Stimulated activated CD8-positive, alpha-beta memory T cell treated with anti-CD3 and anti-CD28 coated beads, Interleukin-7, amount 100 ng/mL, for 4 hours (primary cell): Measurements from ENCODE around the gene LIME1.

ENCODE experiments used
- DNase-seq, 2 donors: peaks; one replicate each; pipeline ENCODE4 v3.0.0-alpha.2; 2020; ENCODE audit warnings: low read depth in 2 of 2

Gene LIME1

GRCh38 chr20:63696628-63697356, 39.7 kb upstream of the LIME1 start, which contains the start of gene TNFRSF6B:
TSS of gene TNFRSF6B (plus strand) at chr20:63696652. CDS start at chr20:63696768, 116 bp downstream.
- no peak for DNase-seq

- DNase-seq, result no peak
Observed at GRCh38 chr20:63697357-63697867, 39.1 kb upstream of the LIME1 start.

DNA sequence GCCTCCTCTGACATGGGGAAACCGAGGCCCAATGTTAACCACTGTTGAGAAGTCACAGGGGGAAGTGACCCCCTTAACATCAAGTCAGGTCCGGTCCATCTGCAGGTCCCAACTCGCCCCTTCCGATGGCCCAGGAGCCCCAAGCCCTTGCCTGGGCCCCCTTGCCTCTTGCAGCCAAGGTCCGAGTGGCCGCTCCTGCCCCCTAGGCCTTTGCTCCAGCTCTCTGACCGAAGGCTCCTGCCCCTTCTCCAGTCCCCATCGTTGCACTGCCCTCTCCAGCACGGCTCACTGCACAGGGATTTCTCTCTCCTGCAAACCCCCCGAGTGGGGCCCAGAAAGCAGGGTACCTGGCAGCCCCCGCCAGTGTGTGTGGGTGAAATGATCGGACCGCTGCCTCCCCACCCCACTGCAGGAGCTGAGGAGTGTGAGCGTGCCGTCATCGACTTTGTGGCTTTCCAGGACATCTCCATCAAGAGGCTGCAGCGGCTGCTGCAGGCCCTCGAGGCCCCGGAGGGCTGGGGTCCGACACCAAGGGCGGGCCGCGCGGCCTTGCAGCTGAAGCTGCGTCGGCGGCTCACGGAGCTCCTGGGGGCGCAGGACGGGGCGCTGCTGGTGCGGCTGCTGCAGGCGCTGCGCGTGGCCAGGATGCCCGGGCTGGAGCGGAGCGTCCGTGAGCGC, 38.5 kb upstream of the LIME1 start:
- no peak for DNase-seq

- peak in 1 of 2 donors; percentile 29 for DNase-seq
Observed at GRCh38 chr20:63698739-63699465, 37.6 kb upstream of the LIME1 start.

DNA sequence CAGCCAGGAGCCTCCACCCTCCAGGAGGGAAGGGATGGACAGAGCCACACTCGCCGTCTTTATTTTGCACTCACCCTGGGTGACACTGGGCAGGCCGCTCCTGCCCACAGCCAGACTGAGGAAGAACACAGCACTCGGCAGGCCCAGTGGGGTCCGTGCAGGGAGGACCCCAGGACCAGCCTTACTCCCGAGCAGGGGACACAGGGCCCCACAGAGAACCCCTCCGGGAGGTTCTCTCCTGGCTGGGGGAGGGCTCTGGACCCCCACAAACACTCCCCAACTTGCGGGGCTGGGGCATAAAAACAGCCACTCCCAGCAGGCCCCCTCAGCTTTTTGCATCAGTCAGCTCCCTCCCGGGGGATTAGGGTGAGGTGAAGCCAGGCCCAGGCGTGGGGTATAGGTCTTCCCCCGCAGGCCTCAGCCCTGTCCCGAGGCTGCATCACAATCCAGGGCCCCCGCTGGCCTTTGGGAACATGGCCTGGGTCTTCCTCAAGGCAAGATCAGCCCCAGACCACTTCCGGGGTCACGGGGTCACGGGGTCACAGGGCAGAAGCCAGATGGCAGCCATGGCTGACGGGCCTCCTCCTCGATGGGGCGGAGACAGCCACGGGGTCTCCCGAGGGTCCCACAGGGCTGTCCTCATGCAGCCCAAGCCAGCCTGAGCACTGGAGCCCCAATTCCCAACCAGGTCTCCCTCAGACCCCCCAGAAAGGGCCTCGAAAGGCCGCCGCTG, 36.8 kb upstream of the LIME1 start:
- DNase-seq, result no peak

DNA sequence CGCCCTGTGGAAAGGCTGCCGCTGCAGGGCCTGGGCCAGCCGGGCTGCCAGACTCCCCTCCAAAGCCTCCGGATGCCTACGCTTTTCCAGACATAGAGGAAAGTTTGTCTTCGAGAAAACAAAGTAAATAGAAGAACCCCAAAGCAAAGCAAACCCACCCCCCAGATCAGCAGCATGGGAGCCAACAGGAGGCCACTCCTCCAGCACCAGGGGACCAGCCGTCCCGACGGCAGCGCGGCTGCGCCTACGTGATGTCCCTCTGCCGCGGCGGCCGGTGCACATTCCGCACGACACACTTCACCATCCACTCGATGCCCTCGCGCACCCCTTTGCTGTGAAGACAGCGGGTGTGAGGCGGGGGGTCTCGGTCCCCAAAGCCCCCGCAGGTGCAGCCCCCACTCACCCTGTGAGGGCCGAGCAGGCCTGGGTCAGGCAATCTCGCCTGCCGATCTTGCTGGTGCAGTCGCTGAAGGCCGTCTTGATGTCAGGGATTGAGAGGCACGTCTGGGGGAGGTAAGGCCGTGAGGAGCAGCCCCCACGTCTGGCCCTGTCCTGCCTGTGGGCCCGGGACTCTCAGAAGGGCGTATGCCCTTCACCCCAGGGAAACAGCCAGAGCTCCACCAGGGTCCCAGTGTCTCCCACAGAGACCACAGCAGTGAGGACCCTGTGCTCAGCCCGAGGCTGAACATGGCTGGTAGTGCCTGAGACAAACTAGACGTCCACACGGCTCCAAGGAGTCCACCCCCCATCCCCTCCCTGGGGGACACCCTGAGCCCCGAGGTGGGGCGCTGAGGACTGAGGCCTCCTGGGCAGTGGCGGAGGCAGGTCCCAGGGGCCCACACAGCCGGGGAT, 36.0 kb upstream of the LIME1 start:
- DNase-seq, result no peak

- DNase-seq, result no peak
Observed at GRCh38 chr20:63701051-63701328, 35.5 kb upstream of the LIME1 start.

GRCh38 chr20:63701329-63702035, 35.0 kb upstream of the LIME1 start:
- no peak for DNase-seq

- DNase-seq, result no peak
Observed at GRCh38 chr20:63702036-63702665, 34.3 kb upstream of the LIME1 start.

DNA sequence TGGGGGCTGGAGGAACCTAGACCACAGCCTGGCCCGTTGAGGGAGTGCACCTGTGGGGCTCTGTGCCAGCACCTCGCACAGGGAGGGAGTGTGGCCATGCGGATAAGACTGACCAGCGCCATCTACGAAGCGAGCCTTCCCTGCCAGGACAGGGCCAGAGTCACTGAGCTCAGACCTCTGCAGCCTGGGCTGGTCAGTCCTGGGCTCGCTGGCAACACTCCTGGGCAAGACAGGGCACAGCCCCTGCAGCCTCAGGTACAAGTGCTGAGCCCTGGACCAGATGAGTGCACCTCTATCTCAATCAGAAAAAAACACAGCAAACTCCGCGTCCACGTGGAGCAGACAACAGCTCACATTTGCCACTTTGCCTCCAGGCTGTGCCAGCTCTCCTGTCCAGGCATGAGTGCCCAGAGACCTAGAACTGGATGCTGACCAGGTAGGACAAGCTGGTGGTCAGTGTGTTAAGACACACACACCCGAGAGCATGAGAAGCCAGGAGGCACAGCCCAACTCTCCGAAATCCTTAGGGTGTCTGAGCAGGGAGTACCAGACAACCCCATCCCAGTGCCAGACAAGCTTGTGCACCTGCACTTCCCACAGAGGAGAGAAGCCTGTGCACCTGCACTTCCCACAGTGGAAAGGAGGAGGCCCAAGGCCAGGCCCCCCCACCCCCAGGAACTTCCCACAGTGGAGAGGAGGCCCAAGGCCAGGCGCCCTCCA, 33.6 kb upstream of the LIME1 start:
- no peak for DNase-seq

DNA sequence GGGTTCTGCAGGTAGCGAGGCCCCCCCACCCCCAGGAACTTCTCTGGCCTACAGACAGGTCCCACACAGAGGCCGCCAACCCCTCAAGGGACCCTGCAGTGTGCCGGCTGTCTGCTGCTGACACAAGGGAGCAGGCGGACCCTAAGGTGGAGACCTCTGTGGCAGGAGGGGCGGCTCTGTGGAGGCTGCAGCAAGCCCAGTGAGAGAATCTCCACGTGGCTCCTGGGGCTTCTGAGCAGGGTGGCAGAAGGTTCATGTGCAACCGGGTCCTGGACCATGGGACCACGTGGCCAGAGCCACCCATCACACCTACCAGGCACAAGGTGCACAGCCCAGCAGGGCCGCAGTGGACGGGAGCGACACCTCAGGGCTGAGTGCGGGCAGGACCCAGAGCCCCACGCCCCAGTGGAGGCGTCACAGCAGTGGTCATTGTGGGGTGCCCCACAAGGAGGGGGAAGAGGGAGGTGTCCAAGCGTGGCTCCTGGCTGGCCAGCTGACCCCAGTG, 32.9 kb upstream of the LIME1 start:
- DNase-seq, result no peak

DNA sequence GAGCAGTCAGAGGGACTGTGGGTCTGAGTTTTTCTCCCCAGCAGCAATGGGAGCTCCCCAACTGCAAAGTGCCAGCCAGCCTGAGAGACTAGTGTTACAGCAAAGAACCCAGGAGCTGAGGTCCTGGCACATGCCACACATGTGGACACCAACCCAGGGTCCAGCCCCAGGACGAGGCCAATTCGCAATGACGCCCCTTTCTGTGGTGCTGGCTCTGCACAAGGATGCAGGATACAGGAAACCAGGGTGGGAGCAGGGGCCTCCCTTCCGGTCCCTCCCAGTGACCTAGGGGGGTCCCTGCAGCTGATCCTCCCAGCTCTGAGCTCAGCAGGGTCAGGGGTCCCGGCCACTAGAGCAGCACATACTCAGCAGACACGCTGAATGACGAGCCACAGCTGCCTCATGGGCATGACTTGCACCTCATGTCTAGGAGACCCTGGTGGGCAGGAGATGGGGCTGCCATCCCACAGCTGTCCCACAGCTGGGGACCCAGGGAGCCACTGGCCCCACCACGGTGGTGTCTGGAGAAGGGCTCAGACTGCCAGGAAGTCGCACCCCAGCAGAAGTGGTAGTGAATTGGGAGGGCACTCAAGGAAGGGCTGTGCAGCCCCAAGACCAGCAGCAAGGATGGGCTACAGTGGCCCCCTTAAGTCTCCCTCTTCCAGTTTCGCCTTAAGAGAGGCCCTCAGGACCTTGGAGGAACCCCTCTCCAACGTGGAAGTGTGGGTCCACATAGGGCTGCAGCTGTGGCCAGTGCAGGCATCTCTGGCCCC, 32.3 kb upstream of the LIME1 start:
- no peak for DNase-seq

DNA sequence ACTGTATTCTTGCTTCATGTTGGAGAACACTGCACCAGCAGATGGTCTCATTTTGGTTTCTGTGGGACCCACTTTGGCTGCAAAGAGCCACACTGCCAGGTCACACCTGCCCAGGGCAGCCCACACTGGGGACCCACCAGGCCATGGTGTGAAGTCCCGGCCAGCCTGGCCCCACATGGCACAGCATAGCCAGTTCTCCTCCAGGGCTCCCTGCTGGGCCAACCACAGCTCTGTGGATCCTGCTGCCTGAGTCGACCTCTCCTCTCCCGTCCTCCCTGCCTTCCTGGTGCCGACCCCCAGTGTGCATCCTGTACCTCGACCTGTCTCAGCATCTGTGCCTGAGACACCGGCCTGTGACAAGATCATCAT, 31.7 kb upstream of the LIME1 start:
- DNase-seq, result no peak

GRCh38 chr20:63705232-63706026, 31.0 kb upstream of the LIME1 start:
- no peak for DNase-seq

DNA sequence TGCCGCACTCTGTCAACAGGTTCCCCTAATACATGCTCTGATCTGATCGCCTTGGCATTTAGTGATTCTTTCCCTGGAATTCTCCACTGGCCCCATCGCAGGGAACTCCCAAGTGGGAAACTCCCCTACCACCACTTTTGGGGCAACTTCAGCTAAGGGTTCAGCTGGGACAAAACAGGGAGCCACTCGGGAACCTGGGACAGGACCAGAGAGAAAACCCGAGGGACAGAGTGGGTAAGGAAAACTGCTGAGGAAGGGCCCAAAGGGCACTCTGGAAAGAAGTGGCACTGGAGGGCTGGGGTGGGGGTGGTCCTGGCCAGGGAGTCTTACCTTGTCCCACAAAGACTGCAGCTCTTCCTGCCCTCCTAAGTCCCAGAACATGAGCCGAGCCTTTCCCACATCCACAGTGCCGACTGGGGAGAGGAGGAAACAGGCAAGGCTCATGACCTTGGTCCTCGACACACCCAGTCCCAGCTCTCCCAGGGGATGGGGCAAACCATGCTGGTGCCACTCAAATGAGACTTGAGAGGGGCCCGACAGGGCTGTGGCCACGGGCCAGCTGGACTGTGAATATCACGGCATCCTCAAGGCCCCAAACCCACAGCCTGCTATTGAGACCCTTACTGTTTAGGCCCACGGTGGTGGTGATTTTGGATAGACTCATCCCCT, 30.3 kb upstream of the LIME1 start:
- DNase-seq, result no peak

DNA sequence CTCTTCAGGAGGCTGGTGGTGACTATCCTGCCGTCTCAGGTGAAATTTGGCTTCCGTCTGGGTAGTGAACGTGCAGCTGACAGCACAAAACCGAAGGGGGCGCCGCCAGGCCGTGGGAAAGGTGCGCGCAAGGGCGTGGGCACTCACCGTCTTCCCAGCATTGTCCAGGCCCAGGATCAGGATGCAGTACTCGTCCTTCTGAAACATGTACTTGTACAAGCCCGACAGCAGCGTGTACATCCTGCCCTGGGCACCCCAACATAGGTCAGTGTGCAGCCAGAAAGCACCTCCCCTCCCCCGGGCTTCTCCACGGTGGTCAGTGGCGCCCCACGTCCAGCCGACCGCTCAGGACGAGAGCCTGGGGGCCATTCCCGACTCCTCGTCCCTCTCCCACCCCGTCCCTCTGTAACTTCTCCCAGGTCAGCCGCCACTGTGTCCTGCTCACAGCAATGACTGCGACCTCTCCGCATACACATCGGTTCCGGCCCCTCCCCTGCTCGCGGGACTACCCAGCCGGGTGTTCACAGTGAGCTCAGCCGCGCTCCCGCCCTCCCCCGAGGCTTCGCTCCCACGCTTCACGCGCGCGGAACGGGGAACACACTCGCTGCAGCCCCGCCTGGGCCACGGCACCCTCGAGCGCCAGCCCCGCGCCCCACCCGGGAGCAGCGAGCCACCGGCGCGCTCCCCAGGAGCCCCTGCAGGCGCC, 29.5 kb upstream of the LIME1 start:
- DNase-seq, result peak; percentile 43 to 60
